Neuronal stem cell (in vitro differentiated cells): ENCODE measurements around the gene EPS15.

Experiments used
- DNase-seq: peaks from one replicate; pipeline ENCODE4 v3.0.0-alpha.2; 2013; ENCODE audit warnings: low spot score
- H2AFZ ChIP-seq: one replicate; pipeline ENCODE4 v1.6.1; 2013; ENCODE audit warnings: mild to moderate bottlenecking, low read length, inconsistent platforms
- H2AK5ac ChIP-seq: 2 replicates; pipeline ENCODE4 v1.6.1; 2013; ENCODE audit warnings: low read depth, mild to moderate bottlenecking, inconsistent platforms, low read length, moderate library complexity, mixed read lengths
- H2BK120ac ChIP-seq: 2 replicates; pipeline ENCODE4 v1.6.1; 2013; ENCODE audit warnings: low read depth, mild to moderate bottlenecking, inconsistent platforms, low read length, moderate library complexity, mixed read lengths
- H2BK12ac ChIP-seq: one replicate; pipeline ENCODE4 v1.6.1; 2013; ENCODE audit warnings: low read length, inconsistent platforms
- H2BK15ac ChIP-seq: 2 replicates; pipeline ENCODE4 v1.6.1; 2013; ENCODE audit warnings: mild to moderate bottlenecking, low read length, inconsistent platforms, mixed read lengths
- H2BK5ac ChIP-seq: one replicate; pipeline ENCODE4 v1.6.1; 2013; ENCODE audit warnings: inconsistent platforms, mild to moderate bottlenecking, low read length, moderate library complexity
- H3K14ac ChIP-seq: one replicate; pipeline ENCODE4 v1.6.1; 2013; ENCODE audit warnings: low read length, inconsistent platforms
- H3K18ac ChIP-seq: 2 replicates; pipeline ENCODE4 v1.6.1; 2013; ENCODE audit warnings: low read length, inconsistent platforms
- H3K23ac ChIP-seq: 2 replicates; pipeline ENCODE4 v1.6.1; 2013; ENCODE audit warnings: low read depth, mild to moderate bottlenecking, mixed read lengths, low read length, inconsistent platforms; ENCODE audit not compliant: poor library complexity
- H3K27ac ChIP-seq: replicated peaks from 3 replicates; pipeline ENCODE4 v1.5.1; 2013; ENCODE audit warnings: low read length, inconsistent platforms
- H3K27me3 ChIP-seq, 3 experiments: 2 replicates each; pipeline ENCODE4 v1.6.1; 2013; ENCODE audit warnings: low read length in 3 of 3, mild to moderate bottlenecking in 2 of 3, inconsistent platforms in 1 of 3, low read depth in 1 of 3, mixed read lengths in 1 of 3, moderate library complexity in 1 of 3; ENCODE audit not compliant: control insufficient read depth in 3 of 3, insufficient read depth in 3 of 3
- H3K36me3 ChIP-seq, 2 donors: replicated peaks in 1 of 2; 2 replicates each; pipeline ENCODE4 v1.6.1; 2013; ENCODE audit warnings: low read length in 2 of 2; ENCODE audit not compliant: control insufficient read depth in 2 of 2, insufficient read depth in 2 of 2
- H3K4ac ChIP-seq: 2 replicates; pipeline ENCODE4 v1.6.1; 2013; ENCODE audit warnings: inconsistent platforms, mild to moderate bottlenecking, low read length, moderate library complexity
- H3K4me1 ChIP-seq, 2 donors: 1 replicate in 1 of 2; 2 replicates in 1 of 2; pipeline ENCODE4 v1.6.1; 2013; ENCODE audit warnings: low read length in 2 of 2, low read depth in 1 of 2; ENCODE audit not compliant: control insufficient read depth in 2 of 2, insufficient read depth in 1 of 2
- H3K4me2 ChIP-seq: one replicate; pipeline ENCODE4 v1.6.1; 2013; ENCODE audit warnings: mild to moderate bottlenecking, low read length, inconsistent platforms; ENCODE audit not compliant: insufficient read depth, poor library complexity, severe bottlenecking
- H3K4me3 ChIP-seq, 2 donors: 2 replicates each; pipeline ENCODE4 v1.5.1; 2013; ENCODE audit warnings: low read length in 2 of 2, mild to moderate bottlenecking in 2 of 2, inconsistent platforms in 1 of 2, moderate library complexity in 1 of 2
- H3K79me1 ChIP-seq: one replicate; pipeline ENCODE4 v1.6.1; 2013; ENCODE audit warnings: low read depth, mild to moderate bottlenecking, inconsistent platforms, low read length, moderate library complexity
- H3K9ac ChIP-seq: one replicate; pipeline ENCODE4 v1.6.1; 2013; ENCODE audit warnings: mild to moderate bottlenecking, low read depth, low read length, inconsistent platforms; ENCODE audit not compliant: poor library complexity
- H3K9me3 ChIP-seq, 2 donors: replicated peaks in 1 of 2; 2 replicates each; pipeline versions ENCODE3 to v1.6.1; 2013; ENCODE audit warnings: low read length in 2 of 2, mild to moderate bottlenecking in 2 of 2, inconsistent platforms in 1 of 2, low read depth in 1 of 2, mixed read lengths in 1 of 2, moderate library complexity in 1 of 2; ENCODE audit not compliant: control insufficient read depth in 2 of 2, insufficient read depth in 1 of 2
- H4K8ac ChIP-seq: one replicate; pipeline ENCODE4 v1.6.1; 2013; ENCODE audit warnings: low read depth, mild to moderate bottlenecking, inconsistent platforms, low read length, moderate library complexity
- H4K91ac ChIP-seq: one replicate; pipeline ENCODE4 v1.6.1; 2013; ENCODE audit warnings: low read length, low read depth, mild to moderate bottlenecking, inconsistent platforms; ENCODE audit not compliant: poor library complexity
- WGBS, 2 donors: extraction: QIAGEN DNeasy Blood & Tissue Kit; methylation state at CpG; one replicate each; pipeline ENCODE4 v1.1.7; 2013; ENCODE audit warnings: missing lambda C conversion rate in 2 of 2, mixed read lengths in 1 of 2; ENCODE audit not compliant: insufficient read length in 2 of 2, insufficient replicate concordance in 1 of 2; ENCODE audit errors: extremely low coverage in 2 of 2; 5-methylcytosine and 5-hydroxymethylcytosine counted together

EPS15 gene

GRCh38 chr1:51359879-51360278 is 159.2 kb downstream of the EPS15 start:
- H2BK15ac ChIP-seq: no peak overlapping the region
- no peak overlapping the region for H3K27ac ChIP-seq
- no peaks in the 10 kb centered on the region for H3K4me1 ChIP-seq
- no peak overlapping the region for H2BK12ac ChIP-seq
- DNase-seq: no peak
- no peak overlapping the region for H3K4ac ChIP-seq
- H4K8ac ChIP-seq: no peak overlapping the region
- H3K14ac ChIP-seq: no peak overlapping the region
- no peak overlapping the region for H3K18ac ChIP-seq
- H4K91ac ChIP-seq: no peak overlapping the region
- no peaks in the 10 kb centered on the region for H3K9me3 ChIP-seq
- H3K9ac ChIP-seq: no peak overlapping the region
- H2AK5ac ChIP-seq: no peak overlapping the region
- H2AFZ ChIP-seq: no peak overlapping the region
- no peak overlapping the region for H3K4me2 ChIP-seq
- H2BK5ac ChIP-seq: no peak overlapping the region
- no peaks in the 10 kb centered on the region for H3K27me3 ChIP-seq
- H3K79me1 ChIP-seq: peaks cover 2% of the 10 kb centered on the region
- H3K4me3 ChIP-seq: no peak overlapping the region
- peaks cover 2 to 62% of the 10 kb centered on the region in 2 donors for H3K36me3 ChIP-seq
- H2BK120ac ChIP-seq: no peak overlapping the region
- WGBS, 2 donors: no CpG with 5 or more reads among the region's 4 CpGs
- no peak overlapping the region for H3K23ac ChIP-seq

- H2AK5ac ChIP-seq: no peak overlapping the region
- no CpG with 5 or more reads among the region's 1 CpG for WGBS, 2 donors
- no peak overlapping the region for H3K4me2 ChIP-seq
- H3K4me3 ChIP-seq: no peak overlapping the region
- no peak overlapping the region for H3K4ac ChIP-seq
- no peak for DNase-seq
- no peak overlapping the region for H2BK15ac ChIP-seq
- no peak overlapping the region for H3K27ac ChIP-seq
- H4K8ac ChIP-seq: no peak overlapping the region
- no peak overlapping the region for H3K14ac ChIP-seq
- H3K9ac ChIP-seq: no peak overlapping the region
- H3K79me1 ChIP-seq: no peaks in the 10 kb centered on the region
- H2BK120ac ChIP-seq: no peak overlapping the region
- H3K18ac ChIP-seq: no peak overlapping the region
- H2BK12ac ChIP-seq: no peak overlapping the region
- no peaks in the 10 kb centered on the region for H3K9me3 ChIP-seq
- peaks cover 0 to 35% of the 10 kb centered on the region in 2 donors for H3K36me3 ChIP-seq
- no peaks in the 10 kb centered on the region for H3K27me3 ChIP-seq
- no peak overlapping the region for H4K91ac ChIP-seq
- H2AFZ ChIP-seq: no peak overlapping the region
- H3K4me1 ChIP-seq: no peaks in the 10 kb centered on the region
- H3K23ac ChIP-seq: no peak overlapping the region
- H2BK5ac ChIP-seq: no peak overlapping the region
These were observed 163.7 kb downstream of the EPS15 start for GRCh38 chr1:51355382-51355781.

- no peak overlapping the region for H2BK120ac ChIP-seq
- no peak overlapping the region for H4K8ac ChIP-seq
- H3K4me2 ChIP-seq: no peak overlapping the region
- no peak overlapping the region for H3K4ac ChIP-seq
- no peak for DNase-seq
- H3K14ac ChIP-seq: no peak overlapping the region
- peaks cover 0 to 35% of the 10 kb centered on the region in 2 donors for H3K36me3 ChIP-seq
- no peak overlapping the region for H2BK5ac ChIP-seq
- no peak overlapping the region for H2AFZ ChIP-seq
- H3K18ac ChIP-seq: no peak overlapping the region
- H3K23ac ChIP-seq: no peak overlapping the region
- no peaks in the 10 kb centered on the region for H3K27me3 ChIP-seq
- H4K91ac ChIP-seq: no peak overlapping the region
- no peak overlapping the region for H2BK15ac ChIP-seq
- H2BK12ac ChIP-seq: no peak overlapping the region
- H3K9me3 ChIP-seq: no peaks in the 10 kb centered on the region
- no peaks in the 10 kb centered on the region for H3K4me1 ChIP-seq
- WGBS, 2 donors: 100% methylated on average over 2 of the region's 3 CpGs; no CpG with 5 or more reads in 1 of the 2 donors
- H3K79me1 ChIP-seq: no peaks in the 10 kb centered on the region
- no peak overlapping the region for H3K4me3 ChIP-seq
- no peak overlapping the region for H3K9ac ChIP-seq
- no peak overlapping the region for H2AK5ac ChIP-seq
- no peak overlapping the region for H3K27ac ChIP-seq
These were observed 164.7 kb downstream of the EPS15 start for GRCh38 chr1:51354416-51354815.

- Histone ChIP-seq H2BK5ac (no peak overlapping the region), H3K4me1 (no peaks in the 10 kb centered on the region), H3K9ac (no peak overlapping the region), H3K18ac (no peak overlapping the region), H2AK5ac (no peak overlapping the region), H2BK120ac (no peak overlapping the region), H4K91ac (no peak overlapping the region), H2BK12ac (no peak overlapping the region), H3K9me3 (no peaks in the 10 kb centered on the region), H3K79me1 (no peaks in the 10 kb centered on the region), H2BK15ac (no peak overlapping the region), H3K4me2 (no peak overlapping the region), H3K4ac (no peak overlapping the region), H2AFZ (no peak overlapping the region), H3K36me3 (peaks cover 0 to 28% of the 10 kb centered on the region in 2 donors), H3K14ac (no peak overlapping the region), H3K27ac (no peak overlapping the region), H4K8ac (no peak overlapping the region), H3K27me3 (no peaks in the 10 kb centered on the region), H3K4me3 (no peak overlapping the region), H3K23ac (no peak overlapping the region)
- no peak for DNase-seq
- no CpG with 5 or more reads among the region's 1 CpG for WGBS, 2 donors
These were observed 167.2 kb downstream of the EPS15 start for GRCh38 chr1:51351907-51352306.
